SK-N-SH (cell line): ENCODE results near the gene PCBP4. TPM values are rescaled to one million over a fixed set of nuclear protein-coding genes. Genes with fewer than 3 reads are reported as not detected.

ENCODE experiments used
- CTCF ChIA-PET: fragments of 300-600, 350-600 bp; formaldehyde crosslinking; extraction: SDS; loops from one replicate; lab custom pipeline; 2021; lab: Yijun Ruan, JAX
- POLR2A ChIA-PET: fragments of 350-600 bp; sonication (Branson Sonifier 250); formaldehyde crosslinking; extraction: SDS; loops from one replicate; lab custom pipeline; 2020; ENCODE audit warnings: antibody characterized with exemption, inconsistent platforms; lab: Yijun Ruan, JAX
- DNase-seq: peaks from one replicate; pipeline ENCODE4 v3.0.0; 2012
- H2AFZ ChIP-seq: fragments of 200-600 bp; sonication (generic); 2 replicates; pipeline ENCODE4 v1.8.1; 2016; ENCODE audit warnings: antibody characterized with exemption, mild to moderate bottlenecking, low read depth
- H3F3A ChIP-seq: fragments of 200-600 bp; sonication (generic); replicated peaks from 2 replicates; pipeline ENCODE3; 2016; ENCODE audit warnings: antibody characterized with exemption, mild to moderate bottlenecking; ENCODE audit not compliant: insufficient read depth
- H3K27ac ChIP-seq, 2 experiments: fragments of 200-500 bp in 1 of 2; fragments of 200-600 bp in 1 of 2; sonication (Bioruptor generic) in 1 of 2; sonication (generic), shearing (Covaris generic) in 1 of 2; 2 replicates each; pipeline versions ENCODE4 v1.5.1 to v1.6.1; 2014 to 2016; ENCODE audit warnings: low read depth in 2 of 2, inconsistent platforms in 1 of 2, low read length in 1 of 2, mild to moderate bottlenecking in 1 of 2, mixed read lengths in 1 of 2
- H3K27me3 ChIP-seq: fragments of 200-600 bp; sonication (generic), shearing (Covaris generic); 2 replicates; pipeline ENCODE4 v1.6.1; 2016; ENCODE audit warnings: mixed run types; ENCODE audit not compliant: insufficient read depth
- H3K36me3 ChIP-seq, 2 experiments: fragments of 200-500 bp in 1 of 2; fragments of 200-600 bp in 1 of 2; sonication (Bioruptor generic) in 1 of 2; sonication (generic) in 1 of 2; replicated peaks in 1 of 2; 2 replicates each; pipeline versions ENCODE3 to v1.5.1; 2014 to 2016; ENCODE audit warnings: low read length in 1 of 2, mild to moderate bottlenecking in 1 of 2; ENCODE audit not compliant: insufficient read depth in 2 of 2, control insufficient read depth in 1 of 2
- H3K4me1 ChIP-seq, 2 experiments: fragments of 200-500 bp in 1 of 2; fragments of 200-600 bp in 1 of 2; sonication (Bioruptor generic) in 1 of 2; sonication (generic), shearing (Covaris generic) in 1 of 2; 2 replicates each; pipeline versions ENCODE4 v1.5.1 to v1.6.1; 2014 to 2016; ENCODE audit warnings: low read depth in 1 of 2, low read length in 1 of 2, mixed run types in 1 of 2; ENCODE audit not compliant: insufficient read depth in 2 of 2, control insufficient read depth in 1 of 2
- H3K4me2 ChIP-seq: fragments of 200-600 bp; sonication (generic), shearing (Covaris generic); 2 replicates; pipeline ENCODE4 v1.6.1; 2017; ENCODE audit warnings: mixed run types
- H3K4me3 ChIP-seq, 2 experiments: fragments of 200-500 bp in 1 of 2; fragments of 200-600 bp in 1 of 2; sonication (Bioruptor generic) in 1 of 2; sonication (generic), shearing (Covaris generic) in 1 of 2; 2 replicates each; pipeline versions ENCODE4 v1.5.1 to v1.8.1; 2014 to 2016; ENCODE audit warnings: low read depth in 2 of 2, inconsistent platforms in 1 of 2, low read length in 1 of 2, mild to moderate bottlenecking in 1 of 2, mixed read lengths in 1 of 2, moderate library complexity in 1 of 2
- H3K79me2 ChIP-seq: fragments of 200-600 bp; sonication (generic); 2 replicates; pipeline ENCODE4 v1.8.1; 2017; ENCODE audit warnings: mild to moderate bottlenecking; ENCODE audit not compliant: insufficient read depth
- H3K9ac ChIP-seq: fragments of 200-600 bp; sonication (generic); 2 replicates; pipeline ENCODE4 v1.6.1; 2017; ENCODE audit warnings: mixed run types
- H3K9me2 ChIP-seq: fragments of 200-600 bp; sonication (generic); 2 replicates; pipeline ENCODE4 v1.6.1; 2017; ENCODE audit warnings: mixed run types
- H3K9me3 ChIP-seq: fragments of 200-600 bp; sonication (generic); 2 replicates; pipeline ENCODE4 v1.6.1; 2017; ENCODE audit warnings: mixed run types, mild to moderate bottlenecking, moderate library complexity
- H4K20me1 ChIP-seq: fragments of 200-600 bp; sonication (generic); 2 replicates; pipeline ENCODE4 v1.6.1; 2017; ENCODE audit warnings: mild to moderate bottlenecking, mixed run types; ENCODE audit not compliant: insufficient read depth
- CHD2 ChIP-seq: fragments of 150-350 bp; IDR thresholded peaks from 2 replicates; pipeline ENCODE4 v1.6.1; 2018; ENCODE audit warnings: low read length; ENCODE audit not compliant: partially characterized antibody
- CTCF ChIP-seq: fragments of 200-600 bp; sonication (generic); IDR thresholded peaks from 2 replicates; pipeline ENCODE4 v1.6.1; 2017; ENCODE audit warnings: antibody characterized with exemption, mild to moderate bottlenecking, moderate library complexity
- EP300 ChIP-seq, 2 experiments: IDR thresholded peaks; 2 replicates each; pipeline versions ENCODE4 v1.4.0 to v1.6.1; 2012; ENCODE audit warnings: borderline replicate concordance in 1 of 2, low read depth in 1 of 2, low read length in 1 of 2
- MEF2A ChIP-seq: IDR thresholded peaks from 2 replicates; pipeline ENCODE4 v1.4.0; 2012; ENCODE audit warnings: low read depth, borderline replicate concordance
- PBX3 ChIP-seq: IDR thresholded peaks from 2 replicates; pipeline ENCODE4; 2012
- RFX5 ChIP-seq: IDR thresholded peaks from 2 replicates; pipeline ENCODE4 v1.6.1; 2012; ENCODE audit warnings: mild to moderate bottlenecking, improper control_type of control experiment, low read length
- ZBTB33 ChIP-seq: IDR thresholded peaks from 2 replicates; pipeline ENCODE4 v1.4.0; 2012; ENCODE audit warnings: low read depth, borderline replicate concordance
- WGBS: methylation state at CpG from one replicate; pipeline ENCODE4 v1.1.6; 2017; ENCODE audit warnings: low lambda C conversion rate; 5-methylcytosine and 5-hydroxymethylcytosine counted together
- polyA plus RNA-seq, 3 experiments: library from polyadenylated mRNA; depleted of rRNA; stranded (reverse); fragments of >200 nt; gene quantifications; 2 replicates each; pipeline ENCODE4 v1.2.3, GENCODE V29; 2012
- TF ChIP-seq, protein P1 (sequence below): IDR thresholded peaks from 2 replicates; pipeline ENCODE4 v1.4.0; 2012; ENCODE audit warnings: low read depth

The PCBP4 gene
- polyA plus RNA-seq, 1 of the 3 experiments (the other 2 are of a cell fraction): 97.4 TPM

DNA sequence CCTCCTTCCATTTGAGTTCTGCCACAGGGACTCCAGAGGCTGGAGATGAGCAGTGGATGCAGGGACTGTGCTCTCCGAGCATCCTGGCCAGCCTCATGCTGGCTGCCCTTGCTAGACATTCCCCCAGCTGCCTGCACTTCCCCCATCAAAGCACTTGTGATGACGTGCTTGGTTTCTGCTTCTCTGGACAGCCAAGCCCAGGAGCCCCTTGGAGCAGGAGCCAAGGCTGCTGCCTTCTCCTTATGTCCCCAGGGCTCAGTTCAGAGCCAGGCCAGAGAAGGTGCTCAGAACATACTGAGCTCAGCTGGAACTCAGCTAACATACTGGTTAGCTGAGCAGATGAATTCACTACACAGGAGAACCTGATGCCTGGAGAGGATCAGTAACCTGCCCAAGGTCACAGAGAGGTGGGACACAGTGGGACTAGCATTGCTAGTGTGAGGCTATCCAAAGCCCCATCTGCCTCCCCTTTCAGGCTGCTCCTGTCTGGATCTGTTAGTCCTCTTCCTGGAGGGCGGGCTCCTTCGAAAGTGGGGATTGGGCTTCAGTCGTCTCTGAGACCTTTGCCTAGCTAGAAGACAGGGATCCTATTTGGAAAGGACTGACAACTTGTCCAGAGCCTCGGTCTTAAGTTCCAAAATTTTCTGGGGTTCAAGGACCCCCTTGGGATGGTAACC, 4.3 kb downstream of the PCBP4 start:
- Histone ChIP-seq H3K27me3 (no peaks in the 10 kb centered on the region), H3K4me3 (no peak overlapping the region), H3K27ac (no peak overlapping the region), H2AFZ (no peak overlapping the region), H3K79me2 (peaks cover 37% of the 10 kb centered on the region), H3F3A (no peaks in the 10 kb centered on the region), H3K9me2 (no peaks in the 10 kb centered on the region), H4K20me1 (0 out of 2 replicates have a peak, but pooled peaks cover 4% of the 10 kb centered on the region), H3K9me3 (no peaks in the 10 kb centered on the region), H3K9ac (no peak overlapping the region), H3K36me3 (peaks cover 0 to 33% of the 10 kb centered on the region in 2 experiments), H3K4me1 (peaks cover 4 to 34% of the 10 kb centered on the region in 2 experiments; a peak in 2 of 4 replicates), H3K4me2 (no peak overlapping the region)
- no peak for DNase-seq
- TF ChIP-seq ZBTB33 (no peak), EP300 (IDR thresholded peaks at IDR 0.05; ENCODE audit: borderline replicate concordance in 1 of 2, low read depth in 1 of 2, low read length in 1 of 2) (no peak), CTCF (no peak), MEF2A (no peak), RFX5 (no peak), CHD2 (no peak), PBX3 (no peak)
- TF ChIP-seq, protein P1, sequence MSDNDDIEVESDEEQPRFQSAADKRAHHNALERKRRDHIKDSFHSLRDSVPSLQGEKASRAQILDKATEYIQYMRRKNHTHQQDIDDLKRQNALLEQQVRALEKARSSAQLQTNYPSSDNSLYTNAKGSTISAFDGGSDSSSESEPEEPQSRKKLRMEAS: no peak
- POLR2A ChIA-PET: interaction anchor here (0.6 to 1.7 kb wide), 5 partner anchors 10 to 33 kb away, joined by 3 to 4 read pairs (median 3); partner anchors contain the start of genes ABHD14A and RPL29
- WGBS: 95% methylated on average over 3 of the region's 6 CpGs
- CTCF ChIA-PET: interaction anchor here (1.3 to 10.7 kb wide), 4 partner anchors 8 to 21 kb away, joined by 4 to 84 read pairs (median 14); partner anchors contain the start of genes ABHD14A, ABHD14B, ACY1 and GPR62
